GM10847 (cell line): Measurements from ENCODE around the gene PJA1.

Source experiments
- POLR2A ChIP-seq: IDR thresholded peaks from 2 replicates; pipeline ENCODE4 v1.6.1; 2011; ENCODE audit not compliant: insufficient read length; ENCODE audit errors: extremely low read depth

Gene PJA1

GRCh38 chrX:69178592-69178991, 13.3 kb upstream of the PJA1 start:
- no peak for TF ChIP-seq POLR2A

- TF ChIP-seq POLR2A = no peak
Measured at GRCh38 chrX:69177511-69178162, 12.4 kb upstream of the PJA1 start.

- TF ChIP-seq POLR2A = no peak
Measured at GRCh38 chrX:69176053-69176452, 10.8 kb upstream of the PJA1 start.

DNA sequence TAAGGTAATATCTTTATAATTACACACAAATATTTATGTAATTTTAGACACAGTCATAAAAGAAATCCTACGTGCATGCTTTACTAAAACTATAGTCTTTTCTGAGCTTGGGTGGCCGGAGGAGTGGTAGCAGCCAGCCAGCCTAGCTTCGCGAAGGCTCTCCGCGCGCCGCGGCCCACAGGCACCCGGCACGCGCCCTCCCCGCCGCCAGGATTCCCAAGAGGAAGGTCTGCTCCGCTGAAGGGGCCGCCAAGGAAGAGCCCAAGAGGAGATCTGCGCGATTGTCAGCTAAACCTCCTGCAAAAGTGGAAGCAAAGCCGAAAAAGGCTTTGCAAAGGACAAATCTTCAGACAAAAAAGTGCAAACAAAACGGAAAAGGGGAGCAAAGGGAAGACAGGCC, 8.7 kb upstream of the PJA1 start:
- no peak for TF ChIP-seq POLR2A

DNA sequence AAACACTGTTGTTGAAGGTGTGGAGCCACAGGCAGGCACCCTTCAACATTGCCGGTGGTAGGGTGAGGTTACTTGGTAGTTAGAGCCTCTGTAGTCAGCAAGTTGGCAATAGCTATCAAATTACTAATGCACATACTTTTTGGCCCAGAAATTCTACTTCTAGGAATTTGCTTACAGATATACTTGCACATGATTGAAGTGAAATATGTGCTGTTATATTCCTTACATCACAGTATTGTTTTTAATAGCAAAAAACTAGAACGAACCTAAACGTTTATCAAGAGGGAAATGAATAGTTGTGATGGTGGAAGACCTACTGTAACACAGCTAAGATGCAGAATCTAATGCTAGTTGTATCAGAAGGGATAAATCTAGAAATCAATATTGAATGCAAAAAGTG, 7.7 kb upstream of the PJA1 start:
- TF ChIP-seq POLR2A = no peak

- no peak for TF ChIP-seq POLR2A
Measured at GRCh38 chrX:69170319-69170718, 5.1 kb upstream of the PJA1 start.

DNA sequence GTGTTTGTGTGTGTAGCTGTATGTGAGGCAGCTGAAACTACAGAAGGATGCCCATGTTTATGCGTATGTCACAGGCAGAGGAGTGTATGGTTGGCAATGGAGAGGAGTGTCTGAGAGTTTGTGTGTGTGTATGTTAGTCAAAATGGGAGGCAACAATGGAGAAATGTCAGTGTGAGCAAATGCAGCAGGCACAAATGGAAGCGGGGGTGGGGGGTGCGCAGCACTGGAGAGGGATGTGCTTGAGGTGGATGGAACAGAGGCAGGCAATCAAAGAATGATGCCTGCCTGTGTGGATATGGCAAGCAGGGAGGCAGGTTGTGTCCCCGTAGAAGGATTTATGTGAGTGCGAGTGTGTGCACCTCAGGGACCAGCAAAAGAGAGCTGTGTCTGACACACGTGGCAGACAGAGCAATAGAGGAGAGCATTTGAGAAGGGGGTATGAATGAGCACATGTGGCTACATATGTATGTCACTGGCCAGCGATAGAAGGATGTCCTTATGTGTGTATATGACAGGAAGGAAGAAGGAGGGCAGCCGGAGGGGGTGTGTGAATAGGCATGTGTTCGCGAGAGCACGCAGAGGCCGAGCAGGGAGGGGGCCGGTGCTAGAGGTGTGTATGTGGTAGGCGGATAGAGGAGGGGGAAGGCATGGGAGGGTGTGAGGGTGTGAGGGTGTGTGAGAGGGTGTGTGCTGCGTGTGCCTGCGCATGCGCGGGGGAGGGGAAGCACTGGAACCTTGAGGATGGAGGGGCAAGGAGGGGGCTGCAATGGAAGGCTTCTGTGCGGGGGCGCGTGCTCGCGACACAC, 1.1 kb downstream of the PJA1 start:
- TF ChIP-seq POLR2A = no peak

DNA sequence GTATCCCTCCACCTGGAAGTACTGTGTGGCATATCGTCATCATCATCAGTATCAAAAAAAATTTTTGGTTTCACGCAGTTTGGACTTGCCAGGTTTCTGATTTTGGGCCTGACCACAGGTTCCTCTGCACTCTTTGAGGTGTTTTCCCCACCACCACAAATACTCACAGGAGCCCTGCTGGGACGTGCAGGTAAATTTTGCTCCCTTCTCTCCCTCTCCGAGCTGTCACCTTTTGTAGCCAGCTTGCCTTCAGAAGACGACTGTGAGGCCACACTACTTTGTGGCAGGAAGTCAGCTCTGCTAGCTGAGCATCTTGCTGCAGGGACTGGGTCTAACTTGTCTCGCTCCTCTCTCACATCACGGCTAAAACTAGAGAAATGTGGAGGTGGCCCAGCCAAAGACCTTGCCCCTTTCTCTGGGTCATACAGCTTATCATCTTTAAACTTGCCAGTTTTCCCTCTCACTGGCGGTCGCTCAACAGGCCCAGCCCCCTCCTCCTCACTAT, 2.8 kb downstream of the PJA1 start:
- no peak for TF ChIP-seq POLR2A

DNA sequence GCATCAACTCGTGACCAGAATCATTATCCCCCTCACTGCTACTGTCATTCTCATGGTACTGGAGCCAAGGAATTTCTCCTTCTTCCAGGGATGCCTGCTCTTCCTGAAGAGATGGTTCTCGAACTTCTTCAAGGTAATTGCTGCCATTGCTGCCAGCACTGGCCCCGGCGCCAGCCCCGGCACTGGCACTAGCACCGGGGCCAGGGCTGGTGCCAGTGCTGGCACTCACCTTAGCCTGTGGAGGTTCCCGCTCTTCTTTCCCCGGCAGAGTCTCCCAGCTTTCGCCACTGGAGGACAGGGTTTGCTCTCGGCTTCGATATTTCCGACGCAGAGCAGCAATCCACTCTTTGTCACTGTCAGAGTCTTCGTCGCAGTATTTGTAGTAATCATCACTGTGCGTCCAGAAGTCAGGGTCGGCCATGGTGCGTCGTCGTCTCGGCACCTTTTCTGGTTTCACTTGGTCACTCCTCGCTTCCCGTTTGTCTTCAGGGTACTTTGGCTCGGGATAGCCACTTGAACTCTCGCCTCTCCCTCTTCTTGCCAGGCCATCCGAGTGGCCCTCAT, 3.4 kb downstream of the PJA1 start:
- TF ChIP-seq POLR2A = no peak

DNA sequence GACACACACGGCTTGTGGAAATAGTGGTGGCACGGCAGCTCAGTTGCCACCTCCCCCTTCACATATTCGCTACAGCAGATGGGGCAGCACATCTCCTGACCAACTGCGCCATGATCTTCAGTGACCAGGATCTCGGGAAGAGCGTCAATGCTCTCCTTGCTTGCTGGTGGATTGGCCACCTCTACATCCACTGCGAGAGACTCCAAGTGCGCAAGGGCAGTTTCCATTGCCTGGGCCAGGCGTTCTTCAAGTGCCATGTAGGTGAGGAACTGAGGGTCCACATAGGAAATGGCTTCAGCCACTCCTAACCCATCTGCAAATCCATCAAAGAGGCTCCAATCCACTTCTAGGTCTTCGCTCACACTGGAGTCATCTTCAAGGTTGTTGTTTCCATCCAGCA, 3.9 kb downstream of the PJA1 start:
- TF ChIP-seq POLR2A = no peak

GRCh38 chrX:69158166-69158980, 6.9 kb downstream of the PJA1 start:
- no peak for TF ChIP-seq POLR2A

DNA sequence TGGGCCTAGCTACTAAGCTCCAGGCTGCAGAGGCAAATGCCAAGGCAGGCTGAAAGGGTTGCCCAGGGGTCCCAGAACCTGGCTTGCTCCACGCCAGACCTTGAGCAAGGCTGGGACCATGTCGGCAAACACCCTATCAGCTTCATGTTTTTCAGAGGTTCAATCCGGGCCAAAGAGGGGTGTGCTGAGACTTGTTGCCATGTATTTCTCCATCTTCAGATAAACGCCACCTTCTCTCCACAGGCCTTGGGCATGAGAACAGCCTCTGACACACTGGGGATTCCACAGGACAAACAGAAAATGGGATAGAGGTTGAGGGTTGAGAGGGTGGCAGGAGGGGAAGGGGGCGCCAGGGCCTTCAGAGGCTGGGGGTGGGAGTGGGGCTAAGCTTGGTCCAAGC, 8.6 kb downstream of the PJA1 start:
- TF ChIP-seq POLR2A = no peak

GRCh38 chrX:69155786-69156520, 9.3 kb downstream of the PJA1 start:
- TF ChIP-seq POLR2A = no peak

DNA sequence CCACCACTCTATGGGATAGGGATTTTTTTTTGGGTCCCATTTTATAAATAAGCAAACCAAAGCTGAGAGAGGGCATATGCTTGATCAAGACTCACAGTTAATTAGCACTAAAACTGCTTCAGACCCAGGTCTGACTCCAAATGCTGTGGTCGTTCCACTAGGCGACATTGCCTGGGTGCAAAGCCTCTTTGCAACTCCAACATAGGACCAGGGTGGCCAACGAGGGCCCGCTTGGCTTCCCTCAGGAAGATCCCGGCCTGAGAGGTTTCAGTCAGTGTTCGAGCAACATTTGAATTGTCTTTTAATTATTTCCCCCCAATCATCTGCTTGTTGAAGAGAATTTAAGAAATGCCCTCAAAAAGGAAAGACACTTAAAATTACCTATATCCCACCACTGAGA, 11.2 kb downstream of the PJA1 start:
- no peak for TF ChIP-seq POLR2A

GRCh38 chrX:69153060-69153730, 12.1 kb downstream of the PJA1 start:
- TF ChIP-seq POLR2A = no peak

DNA sequence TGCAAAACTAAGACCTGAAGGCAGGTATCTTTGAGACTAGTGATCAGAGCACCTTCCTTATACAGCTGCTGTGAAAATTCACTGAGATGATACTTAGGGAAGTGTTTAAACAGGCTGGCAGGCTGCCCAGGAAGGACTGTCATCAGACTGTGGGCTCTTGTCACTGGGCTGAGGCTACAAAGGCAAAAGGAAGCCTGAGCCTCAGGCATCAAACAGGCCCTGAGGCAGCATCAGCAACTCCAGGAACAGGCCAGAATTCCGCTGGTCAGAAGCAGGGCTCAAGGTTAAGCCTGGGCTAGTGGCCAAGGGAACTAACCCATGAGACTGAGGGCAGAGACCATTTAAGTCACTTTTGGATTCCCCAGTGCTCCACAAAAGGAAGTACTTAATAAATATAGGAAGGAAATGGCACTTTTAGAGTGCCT, 12.8 kb downstream of the PJA1 start:
- TF ChIP-seq POLR2A = no peak
